ENCODE results near the gene NHEJ1. TPM values are rescaled to one million over a fixed set of nuclear protein-coding genes. Genes with fewer than 3 reads are reported as not detected.

Gene NHEJ1
- total RNA-seq, 1 donor from 2014 or later = 17.7 TPM

DNA sequence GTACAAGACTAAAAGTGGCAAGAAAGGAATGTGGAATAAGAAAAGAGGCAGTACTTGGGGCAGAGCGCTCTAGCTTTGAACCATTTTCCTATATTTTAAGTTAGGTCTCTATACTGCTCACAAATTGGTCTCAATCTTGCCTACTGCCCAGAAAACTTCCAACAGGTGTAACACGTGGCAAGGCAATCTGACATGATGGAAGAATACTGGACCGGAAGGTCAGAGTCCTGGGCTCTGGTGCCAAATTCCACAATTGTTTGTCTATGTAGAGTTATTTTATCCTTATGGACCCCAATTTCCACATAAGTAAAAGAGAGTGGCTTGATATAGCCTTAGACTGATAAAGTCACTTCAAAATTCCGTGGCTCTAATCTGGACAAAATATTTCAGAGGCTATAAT is 28.9 kb downstream of the NHEJ1 start:
- intact Hi-C loops (cut with DNase I) = no loop called here
- no peak overlapping the region for H3K4me3 ChIP-seq
- no peak for TF ChIP-seq POLR2A (IDR thresholded peaks at IDR 0.05)
- TF ChIP-seq, protein P1, sequence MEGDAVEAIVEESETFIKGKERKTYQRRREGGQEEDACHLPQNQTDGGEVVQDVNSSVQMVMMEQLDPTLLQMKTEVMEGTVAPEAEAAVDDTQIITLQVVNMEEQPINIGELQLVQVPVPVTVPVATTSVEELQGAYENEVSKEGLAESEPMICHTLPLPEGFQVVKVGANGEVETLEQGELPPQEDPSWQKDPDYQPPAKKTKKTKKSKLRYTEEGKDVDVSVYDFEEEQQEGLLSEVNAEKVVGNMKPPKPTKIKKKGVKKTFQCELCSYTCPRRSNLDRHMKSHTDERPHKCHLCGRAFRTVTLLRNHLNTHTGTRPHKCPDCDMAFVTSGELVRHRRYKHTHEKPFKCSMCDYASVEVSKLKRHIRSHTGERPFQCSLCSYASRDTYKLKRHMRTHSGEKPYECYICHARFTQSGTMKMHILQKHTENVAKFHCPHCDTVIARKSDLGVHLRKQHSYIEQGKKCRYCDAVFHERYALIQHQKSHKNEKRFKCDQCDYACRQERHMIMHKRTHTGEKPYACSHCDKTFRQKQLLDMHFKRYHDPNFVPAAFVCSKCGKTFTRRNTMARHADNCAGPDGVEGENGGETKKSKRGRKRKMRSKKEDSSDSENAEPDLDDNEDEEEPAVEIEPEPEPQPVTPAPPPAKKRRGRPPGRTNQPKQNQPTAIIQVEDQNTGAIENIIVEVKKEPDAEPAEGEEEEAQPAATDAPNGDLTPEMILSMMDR (IDR thresholded peaks at IDR 0.05) = no peak
- TF ChIP-seq POLR2AphosphoS5 (IDR thresholded peaks at IDR 0.05; ENCODE audit: insufficient read depth in 1 of 2, low read depth in 1 of 2) = no peak

DNA sequence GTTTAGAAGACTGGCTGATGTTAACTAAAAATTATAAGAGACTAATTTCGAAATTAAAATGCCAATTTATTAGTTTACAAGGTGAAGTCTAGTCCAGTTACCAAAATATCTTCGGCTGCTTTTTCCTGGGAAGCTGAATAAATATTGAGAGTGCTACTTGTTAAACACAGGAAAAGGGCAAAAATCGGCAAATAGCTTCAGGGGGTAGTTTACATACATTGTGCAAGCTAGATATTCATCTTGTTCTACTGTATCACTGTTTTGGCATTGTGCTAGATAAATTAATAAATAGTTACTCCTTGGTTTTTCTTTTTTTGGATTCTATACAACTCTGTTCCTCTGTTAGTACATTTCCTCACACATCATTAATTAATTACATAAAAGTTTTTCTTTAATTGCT is 29.3 kb downstream of the NHEJ1 start:
- Histone ChIP-seq H3K4me3 (no peak overlapping the region), H3K36me3 (no peaks in the 10 kb centered on the region), H3K9me3 (no peaks in the 10 kb centered on the region), H3K27ac (no peak overlapping the region), H3K4me1 (no peaks in the 10 kb centered on the region), H3K27me3 (no peaks in the 10 kb centered on the region)
- no peak for TF ChIP-seq POLR2A (IDR thresholded peaks at IDR 0.05)
- intact Hi-C loops (cut with DNase I) = no loop called here
- no peak for DNase-seq (ENCODE audit: extremely low spot score in 2 of 2)

More for the DNA sequence above, 28.9 kb downstream of the NHEJ1 start:
- no peak overlapping the region for H3K27ac ChIP-seq
- DNase-seq (ENCODE audit: extremely low spot score in 2 of 2) = no peak
- H3K9me3 ChIP-seq = no peaks in the 10 kb centered on the region
- H3K27me3 ChIP-seq = no peaks in the 10 kb centered on the region
- H3K36me3 ChIP-seq = no peaks in the 10 kb centered on the region
- no peaks in the 10 kb centered on the region for H3K4me1 ChIP-seq

DNA sequence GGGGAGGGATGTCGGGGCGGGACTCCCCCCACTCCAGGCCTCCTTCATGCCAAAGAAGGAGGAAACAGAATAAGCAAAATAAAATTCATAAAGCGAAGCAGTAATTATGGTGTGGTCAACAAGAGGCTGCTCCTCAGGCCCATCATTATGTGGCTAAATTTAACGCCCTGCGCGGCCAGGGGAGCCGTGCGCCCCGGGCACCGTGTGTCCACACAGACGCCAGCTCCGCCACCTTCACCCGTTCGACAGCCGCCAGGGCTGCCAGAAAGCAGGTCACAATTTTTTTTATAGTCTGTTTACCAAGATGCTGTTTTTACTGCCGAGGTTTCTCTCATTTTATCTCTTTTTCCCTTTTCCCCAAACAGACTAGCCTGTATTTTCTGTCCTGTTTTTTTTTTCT is 31.0 kb downstream of the NHEJ1 start:
- no peak for DNase-seq (ENCODE audit: extremely low spot score in 2 of 2)
- Histone ChIP-seq H3K36me3 (no peaks in the 10 kb centered on the region), H3K4me3 (no peak overlapping the region), H3K9me3 (no peaks in the 10 kb centered on the region), H3K27me3 (no peaks in the 10 kb centered on the region), H3K27ac (no peak overlapping the region), H3K4me1 (peaks cover 7% of the 10 kb centered on the region)
- TF ChIP-seq, protein P1 (IDR thresholded peaks at IDR 0.05) = no peak
- TF ChIP-seq POLR2AphosphoS5 (IDR thresholded peaks at IDR 0.05; ENCODE audit: insufficient read depth in 1 of 2, low read depth in 1 of 2) (no peak), POLR2A (IDR thresholded peaks at IDR 0.05) (no peak)
- intact Hi-C loops (cut with DNase I) = no loop called here

DNA sequence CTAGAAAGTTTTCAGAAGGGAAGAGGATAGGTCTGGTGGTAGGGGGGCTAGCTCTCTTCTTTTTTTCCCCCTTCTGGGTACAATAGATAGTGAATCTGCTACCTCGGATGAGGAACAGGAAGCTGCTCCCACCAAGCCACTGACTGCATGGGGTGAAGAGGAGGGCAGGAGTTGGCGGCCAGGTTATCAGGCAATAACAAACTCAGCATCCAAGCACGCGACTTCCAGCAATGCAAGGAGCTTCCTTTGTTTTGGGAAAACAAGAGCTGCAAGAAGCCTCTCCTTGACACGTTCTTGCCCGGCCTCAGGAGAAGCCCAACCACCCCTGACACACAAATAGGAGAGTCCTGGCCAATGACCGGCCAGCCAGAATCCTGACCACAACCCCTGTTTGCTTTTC is 32.2 kb downstream of the NHEJ1 start:
- intact Hi-C loops (cut with DNase I) = no loop called here
- no peaks in the 10 kb centered on the region for H3K36me3 ChIP-seq
- H3K27me3 ChIP-seq = no peaks in the 10 kb centered on the region
- DNase-seq (ENCODE audit: extremely low spot score in 2 of 2) = no peak
- TF ChIP-seq POLR2A (IDR thresholded peaks at IDR 0.05) = no peak
- TF ChIP-seq, protein P1 (IDR thresholded peaks at IDR 0.05) = no peak
- peaks cover 14% of the 10 kb centered on the region for H3K4me1 ChIP-seq
- no peak overlapping the region for H3K27ac ChIP-seq
- H3K9me3 ChIP-seq = no peaks in the 10 kb centered on the region
- H3K4me3 ChIP-seq = no peak overlapping the region

DNA sequence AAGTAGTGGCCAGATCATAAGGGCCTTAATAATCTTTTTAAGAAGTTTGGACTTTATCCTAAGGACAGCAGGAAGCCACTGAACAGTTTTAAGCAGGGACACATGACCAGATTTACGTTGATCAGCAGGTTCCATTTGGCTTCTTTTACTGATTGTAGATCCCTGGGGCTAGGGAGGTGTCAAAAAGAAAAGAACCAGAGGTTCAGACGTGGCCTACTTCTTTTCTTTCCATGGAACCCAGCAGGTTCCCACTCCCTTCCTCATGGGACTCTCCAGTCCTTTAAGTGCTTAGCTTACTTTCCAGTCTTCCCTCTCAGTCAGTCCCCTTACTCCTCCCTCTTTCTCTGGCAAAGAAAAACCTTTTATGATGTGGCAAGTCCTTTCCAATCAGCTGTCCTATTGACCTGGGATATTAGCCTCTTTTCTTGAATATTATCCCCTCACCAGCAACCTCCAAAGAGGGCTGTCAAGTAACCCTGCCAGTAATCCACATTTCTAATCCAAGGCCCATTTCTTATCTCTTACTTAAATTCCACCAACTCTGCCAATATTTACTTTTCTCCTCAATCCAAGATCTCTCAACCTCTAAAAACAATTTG is 33.5 kb downstream of the NHEJ1 start:
- no peak for TF ChIP-seq POLR2A (IDR thresholded peaks at IDR 0.05)
- DNase-seq (ENCODE audit: extremely low spot score in 2 of 2) = no peak
- intact Hi-C loops (cut with DNase I) = no loop called here
- no peaks in the 10 kb centered on the region for H3K36me3 ChIP-seq
- no peak overlapping the region for H3K4me3 ChIP-seq
- no peak overlapping the region for H3K27ac ChIP-seq
- no peaks in the 10 kb centered on the region for H3K9me3 ChIP-seq
- no peaks in the 10 kb centered on the region for H3K27me3 ChIP-seq
- peaks cover 14% of the 10 kb centered on the region for H3K4me1 ChIP-seq

DNA sequence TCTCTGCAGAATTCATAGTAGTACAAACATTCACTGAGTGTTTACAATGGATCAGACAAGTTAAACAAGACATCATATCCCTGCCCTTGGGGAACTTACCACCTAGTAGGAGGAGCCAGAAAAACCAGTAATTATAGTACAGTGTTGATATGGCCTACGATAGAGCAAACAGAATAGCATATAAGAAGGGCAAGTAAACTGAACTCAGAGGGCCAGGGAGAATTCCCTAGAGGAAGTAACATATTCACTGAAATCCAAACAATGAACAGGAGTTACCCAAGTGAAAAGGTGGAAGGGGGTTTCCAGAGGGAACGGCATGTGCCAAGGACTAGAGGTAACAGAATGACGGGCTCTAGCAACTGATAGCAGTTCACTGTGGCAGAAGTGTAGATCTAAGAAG is 34.1 kb downstream of the NHEJ1 start:
- H3K4me3 ChIP-seq = no peak overlapping the region
- H3K4me1 ChIP-seq = peaks cover 14% of the 10 kb centered on the region
- no peaks in the 10 kb centered on the region for H3K27me3 ChIP-seq
- no peaks in the 10 kb centered on the region for H3K9me3 ChIP-seq
- no peak overlapping the region for H3K27ac ChIP-seq
- intact Hi-C loops (cut with DNase I) = no loop called here
- TF ChIP-seq POLR2A (IDR thresholded peaks at IDR 0.05) (no peak), POLR2AphosphoS5 (IDR thresholded peaks at IDR 0.05; ENCODE audit: insufficient read depth in 1 of 2, low read depth in 1 of 2) (no peak)
- TF ChIP-seq, protein P1 (IDR thresholded peaks at IDR 0.05) = no peak
- no peak for DNase-seq (ENCODE audit: extremely low spot score in 2 of 2)
- no peaks in the 10 kb centered on the region for H3K36me3 ChIP-seq

All from vagina (tissue), 2 donors.